H1 (cell line): ENCODE data around the gene KRT12. TPM values are rescaled to one million over a fixed set of nuclear protein-coding genes. Genes with fewer than 3 reads are reported as not detected.

Source experiments
- BRCA1 ChIP-seq: IDR thresholded peaks from 2 replicates; pipeline ENCODE4 v1.6.1; 2012; ENCODE audit warnings: low read depth, low read length, improper control_type of control experiment
- KDM4A ChIP-seq: IDR thresholded peaks from one replicate; pipeline ENCODE4 v1.7.1; 2012; ENCODE audit warnings: low read depth, mild to moderate bottlenecking, moderate library complexity, low read length, inconsistent platforms; ENCODE audit not compliant: severe bottlenecking
- MAFK ChIP-seq: IDR thresholded peaks from 2 replicates; pipeline ENCODE4 v1.6.1; 2012; ENCODE audit warnings: low read depth, mild to moderate bottlenecking, improper control_type of control experiment, low read length
- POLR2A ChIP-seq, 2 experiments: IDR thresholded peaks; 1 replicate in 1 of 2; 2 replicates in 1 of 2; pipeline ENCODE4 v1.6.1; 2011; ENCODE audit warnings: low read depth in 2 of 2, low read length in 2 of 2, mild to moderate bottlenecking in 2 of 2; ENCODE audit errors: control extremely low read depth in 1 of 2
- RAD21 ChIP-seq, 2 experiments: IDR thresholded peaks in 1 of 2; conservative IDR thresholded peaks in 1 of 2; 2 replicates each; pipeline ENCODE4 v1.6.1; 2011; ENCODE audit warnings: low read depth in 2 of 2, low read length in 2 of 2, improper control_type of control experiment in 1 of 2, inconsistent platforms in 1 of 2, mild to moderate bottlenecking in 1 of 2, moderate library complexity in 1 of 2
- SP4 ChIP-seq: IDR thresholded peaks from 2 replicates; pipeline ENCODE4 v1.6.1; 2012; ENCODE audit warnings: low read length, inconsistent platforms
- YY1 ChIP-seq: IDR thresholded peaks from 2 replicates; pipeline ENCODE4 v1.6.1; 2011; ENCODE audit warnings: low read depth, mild to moderate bottlenecking, low read length
- polyA plus RNA-seq, 7 experiments: library from polyadenylated mRNA; depleted of rRNA in 3 of 7; stranded (reverse) in 5 of 7; unstranded in 2 of 7; fragments of >200 nt in 5 of 7; fragments of 200-250 nt in 2 of 7; gene quantifications; 1 replicate in 5 of 7; 2 replicates in 1 of 7; 4 replicates in 1 of 7; pipeline versions ENCODE4 v1.2.1 to v1.2.3, GENCODE V29; 2011 to 2013; ENCODE audit warnings: missing spikeins in 2 of 7, mixed read lengths in 2 of 7
- total RNA-seq: library from RNA; stranded (reverse); fragmentation: NEBNext Ultra II Directional; extraction: Animal tissue kit (Norgen Biotek cat#: 25700); gene quantifications from 2 replicates; pipeline ENCODE4 v1.2.1, GENCODE V29; 2021
- TF ChIP-seq, protein P1 (sequence below): fragments of 300-600 bp; sonication (generic); IDR thresholded peaks from 2 replicates; pipeline ENCODE4 v1.7.1; 2012; ENCODE audit warnings: low read length, moderate library complexity, mild to moderate bottlenecking, inconsistent platforms; ENCODE audit not compliant: insufficient replicate concordance
- TF ChIP-seq, protein P2 (sequence below): IDR thresholded peaks from 2 replicates; pipeline ENCODE4 v1.6.1; 2011; ENCODE audit warnings: low read length, improper control_type of control experiment

The KRT12 gene
- total and polyA plus RNA-seq, 2 of the 8 experiments (the other 6 are each of a cell fraction or from before 2014, with no cell fraction given), result not detected

DNA sequence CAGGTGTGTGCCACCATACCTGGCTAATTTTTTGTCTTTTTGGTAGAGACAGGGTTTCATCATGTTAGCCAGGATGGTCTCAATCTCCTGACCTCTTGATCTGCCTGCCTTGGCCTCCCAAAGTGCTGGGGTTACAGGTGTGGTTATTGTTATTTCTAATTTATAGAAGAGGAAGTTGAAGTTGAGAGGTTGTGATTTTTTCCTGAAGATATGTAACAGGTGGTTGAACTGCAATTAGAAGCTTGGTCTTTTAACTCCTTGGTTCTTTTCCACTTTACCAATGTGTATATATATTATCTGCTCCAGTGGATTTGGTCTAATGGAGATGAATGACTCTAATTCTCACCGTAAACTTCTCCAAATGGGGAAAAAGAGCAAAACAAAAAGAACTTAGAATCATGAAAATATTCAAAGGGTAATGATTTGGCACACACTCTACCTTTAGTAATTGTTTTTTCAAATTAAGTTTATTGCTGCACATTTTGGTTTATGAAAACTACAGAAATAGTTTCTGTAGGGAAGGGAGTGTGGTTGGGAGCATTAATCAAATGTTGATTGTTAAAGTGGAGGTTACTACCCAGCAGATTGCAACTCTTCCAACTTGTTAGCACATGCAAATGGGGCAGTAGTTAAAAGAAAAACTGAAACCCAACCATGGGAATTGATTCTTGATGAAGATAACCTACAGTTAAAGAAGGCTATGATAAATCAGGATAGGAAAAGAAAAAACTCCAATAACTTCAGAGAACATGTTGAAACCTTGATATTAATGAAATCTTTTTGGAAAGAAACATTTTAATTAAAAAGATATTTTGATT, 42.8 kb downstream of the KRT12 start (continued):
- TF ChIP-seq, protein P1, sequence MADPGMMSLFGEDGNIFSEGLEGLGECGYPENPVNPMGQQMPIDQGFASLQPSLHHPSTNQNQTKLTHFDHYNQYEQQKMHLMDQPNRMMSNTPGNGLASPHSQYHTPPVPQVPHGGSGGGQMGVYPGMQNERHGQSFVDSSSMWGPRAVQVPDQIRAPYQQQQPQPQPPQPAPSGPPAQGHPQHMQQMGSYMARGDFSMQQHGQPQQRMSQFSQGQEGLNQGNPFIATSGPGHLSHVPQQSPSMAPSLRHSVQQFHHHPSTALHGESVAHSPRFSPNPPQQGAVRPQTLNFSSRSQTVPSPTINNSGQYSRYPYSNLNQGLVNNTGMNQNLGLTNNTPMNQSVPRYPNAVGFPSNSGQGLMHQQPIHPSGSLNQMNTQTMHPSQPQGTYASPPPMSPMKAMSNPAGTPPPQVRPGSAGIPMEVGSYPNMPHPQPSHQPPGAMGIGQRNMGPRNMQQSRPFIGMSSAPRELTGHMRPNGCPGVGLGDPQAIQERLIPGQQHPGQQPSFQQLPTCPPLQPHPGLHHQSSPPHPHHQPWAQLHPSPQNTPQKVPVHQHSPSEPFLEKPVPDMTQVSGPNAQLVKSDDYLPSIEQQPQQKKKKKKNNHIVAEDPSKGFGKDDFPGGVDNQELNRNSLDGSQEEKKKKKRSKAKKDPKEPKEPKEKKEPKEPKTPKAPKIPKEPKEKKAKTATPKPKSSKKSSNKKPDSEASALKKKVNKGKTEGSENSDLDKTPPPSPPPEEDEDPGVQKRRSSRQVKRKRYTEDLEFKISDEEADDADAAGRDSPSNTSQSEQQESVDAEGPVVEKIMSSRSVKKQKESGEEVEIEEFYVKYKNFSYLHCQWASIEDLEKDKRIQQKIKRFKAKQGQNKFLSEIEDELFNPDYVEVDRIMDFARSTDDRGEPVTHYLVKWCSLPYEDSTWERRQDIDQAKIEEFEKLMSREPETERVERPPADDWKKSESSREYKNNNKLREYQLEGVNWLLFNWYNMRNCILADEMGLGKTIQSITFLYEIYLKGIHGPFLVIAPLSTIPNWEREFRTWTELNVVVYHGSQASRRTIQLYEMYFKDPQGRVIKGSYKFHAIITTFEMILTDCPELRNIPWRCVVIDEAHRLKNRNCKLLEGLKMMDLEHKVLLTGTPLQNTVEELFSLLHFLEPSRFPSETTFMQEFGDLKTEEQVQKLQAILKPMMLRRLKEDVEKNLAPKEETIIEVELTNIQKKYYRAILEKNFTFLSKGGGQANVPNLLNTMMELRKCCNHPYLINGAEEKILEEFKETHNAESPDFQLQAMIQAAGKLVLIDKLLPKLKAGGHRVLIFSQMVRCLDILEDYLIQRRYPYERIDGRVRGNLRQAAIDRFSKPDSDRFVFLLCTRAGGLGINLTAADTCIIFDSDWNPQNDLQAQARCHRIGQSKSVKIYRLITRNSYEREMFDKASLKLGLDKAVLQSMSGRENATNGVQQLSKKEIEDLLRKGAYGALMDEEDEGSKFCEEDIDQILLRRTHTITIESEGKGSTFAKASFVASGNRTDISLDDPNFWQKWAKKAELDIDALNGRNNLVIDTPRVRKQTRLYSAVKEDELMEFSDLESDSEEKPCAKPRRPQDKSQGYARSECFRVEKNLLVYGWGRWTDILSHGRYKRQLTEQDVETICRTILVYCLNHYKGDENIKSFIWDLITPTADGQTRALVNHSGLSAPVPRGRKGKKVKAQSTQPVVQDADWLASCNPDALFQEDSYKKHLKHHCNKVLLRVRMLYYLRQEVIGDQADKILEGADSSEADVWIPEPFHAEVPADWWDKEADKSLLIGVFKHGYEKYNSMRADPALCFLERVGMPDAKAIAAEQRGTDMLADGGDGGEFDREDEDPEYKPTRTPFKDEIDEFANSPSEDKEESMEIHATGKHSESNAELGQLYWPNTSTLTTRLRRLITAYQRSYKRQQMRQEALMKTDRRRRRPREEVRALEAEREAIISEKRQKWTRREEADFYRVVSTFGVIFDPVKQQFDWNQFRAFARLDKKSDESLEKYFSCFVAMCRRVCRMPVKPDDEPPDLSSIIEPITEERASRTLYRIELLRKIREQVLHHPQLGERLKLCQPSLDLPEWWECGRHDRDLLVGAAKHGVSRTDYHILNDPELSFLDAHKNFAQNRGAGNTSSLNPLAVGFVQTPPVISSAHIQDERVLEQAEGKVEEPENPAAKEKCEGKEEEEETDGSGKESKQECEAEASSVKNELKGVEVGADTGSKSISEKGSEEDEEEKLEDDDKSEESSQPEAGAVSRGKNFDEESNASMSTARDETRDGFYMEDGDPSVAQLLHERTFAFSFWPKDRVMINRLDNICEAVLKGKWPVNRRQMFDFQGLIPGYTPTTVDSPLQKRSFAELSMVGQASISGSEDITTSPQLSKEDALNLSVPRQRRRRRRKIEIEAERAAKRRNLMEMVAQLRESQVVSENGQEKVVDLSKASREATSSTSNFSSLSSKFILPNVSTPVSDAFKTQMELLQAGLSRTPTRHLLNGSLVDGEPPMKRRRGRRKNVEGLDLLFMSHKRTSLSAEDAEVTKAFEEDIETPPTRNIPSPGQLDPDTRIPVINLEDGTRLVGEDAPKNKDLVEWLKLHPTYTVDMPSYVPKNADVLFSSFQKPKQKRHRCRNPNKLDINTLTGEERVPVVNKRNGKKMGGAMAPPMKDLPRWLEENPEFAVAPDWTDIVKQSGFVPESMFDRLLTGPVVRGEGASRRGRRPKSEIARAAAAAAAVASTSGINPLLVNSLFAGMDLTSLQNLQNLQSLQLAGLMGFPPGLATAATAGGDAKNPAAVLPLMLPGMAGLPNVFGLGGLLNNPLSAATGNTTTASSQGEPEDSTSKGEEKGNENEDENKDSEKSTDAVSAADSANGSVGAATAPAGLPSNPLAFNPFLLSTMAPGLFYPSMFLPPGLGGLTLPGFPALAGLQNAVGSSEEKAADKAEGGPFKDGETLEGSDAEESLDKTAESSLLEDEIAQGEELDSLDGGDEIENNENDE, result no peak
- TF ChIP-seq, protein P2, sequence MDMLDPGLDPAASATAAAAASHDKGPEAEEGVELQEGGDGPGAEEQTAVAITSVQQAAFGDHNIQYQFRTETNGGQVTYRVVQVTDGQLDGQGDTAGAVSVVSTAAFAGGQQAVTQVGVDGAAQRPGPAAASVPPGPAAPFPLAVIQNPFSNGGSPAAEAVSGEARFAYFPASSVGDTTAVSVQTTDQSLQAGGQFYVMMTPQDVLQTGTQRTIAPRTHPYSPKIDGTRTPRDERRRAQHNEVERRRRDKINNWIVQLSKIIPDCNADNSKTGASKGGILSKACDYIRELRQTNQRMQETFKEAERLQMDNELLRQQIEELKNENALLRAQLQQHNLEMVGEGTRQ, result no peak
- TF ChIP-seq POLR2A (IDR thresholded peaks at IDR 0.05; ENCODE audit: control extremely low read depth in 1 of 2, low read depth in 2 of 2, low read length in 2 of 2) (no peak), YY1 (no peak), SP4 (no peak), BRCA1 (no peak), MAFK (no peak), RAD21 (IDR thresholded peaks at IDR 0.05 in 1 of 2, conservative IDR thresholded peaks at IDR 0.05 in 1 of 2; ENCODE audit: low read depth in 2 of 2, low read length in 2 of 2) (no peak), KDM4A (no peak)
